ENCODE data around the gene AGTPBP1.
"Not testable (repeated sequence)": the region's sequence is repeated elsewhere in the genome, so short reads cannot be mapped to it uniquely, and the experiment has no call there.

The AGTPBP1 gene

DNA sequence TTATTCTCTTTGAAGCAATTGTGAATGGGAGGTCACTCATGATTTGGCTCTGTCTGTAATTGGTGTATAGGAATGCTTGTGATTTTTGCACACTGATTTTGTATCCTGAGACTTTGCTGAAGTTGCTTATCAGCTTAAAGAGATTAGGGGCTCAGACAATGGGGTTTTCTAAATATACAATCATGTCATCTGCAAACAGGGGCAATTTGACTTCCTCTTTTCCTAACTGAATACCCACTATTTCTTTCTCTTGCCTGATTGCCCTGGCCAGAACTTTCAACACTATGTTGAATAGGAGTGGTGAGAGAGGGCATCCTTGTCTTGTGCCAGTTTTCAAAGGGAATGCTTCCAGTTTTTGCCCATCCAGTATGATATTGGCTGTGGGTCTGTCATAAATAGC, 22.3 kb downstream of the AGTPBP1 start:
- not testable (repeated sequence) for DNase-seq

DNA sequence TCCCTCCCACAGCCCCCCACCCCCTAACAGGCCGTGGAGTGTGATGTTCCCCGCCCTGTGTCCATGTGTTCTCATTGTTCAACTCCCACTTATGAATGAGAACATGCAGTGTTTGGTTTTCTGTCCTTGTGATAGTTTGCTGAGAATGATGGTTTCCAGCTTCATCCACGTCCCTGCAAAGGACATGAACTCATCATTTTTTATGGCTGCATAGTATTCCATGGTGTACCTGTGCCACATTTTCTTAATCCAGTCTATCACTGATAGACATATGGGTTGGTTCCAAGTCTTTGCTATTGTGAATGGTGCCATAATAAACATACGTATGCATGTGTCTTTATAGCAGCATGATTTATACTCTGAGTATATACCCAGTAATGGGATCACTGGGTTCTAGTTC, 23.9 kb downstream of the AGTPBP1 start:
- not testable (repeated sequence) for DNase-seq

DNA sequence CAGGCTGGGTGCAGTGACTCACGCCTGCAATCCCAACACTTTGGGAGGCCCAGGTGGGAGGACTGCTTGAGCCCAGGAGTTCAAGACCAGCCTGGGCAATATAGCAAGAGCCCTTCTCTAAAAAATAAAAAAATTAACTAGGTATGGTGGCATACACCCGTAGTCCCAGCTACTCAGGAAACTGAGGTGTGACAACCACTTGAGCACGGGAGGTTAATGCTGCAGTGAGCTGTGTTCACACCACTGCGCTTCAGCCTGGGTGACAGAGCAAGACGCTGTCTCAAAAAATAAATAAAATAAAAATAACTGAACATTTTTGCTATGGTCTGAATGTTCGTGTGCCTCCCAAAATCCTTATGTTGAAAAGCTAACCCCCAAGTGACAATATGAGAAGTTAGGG, 24.5 kb downstream of the AGTPBP1 start:
- no peak for DNase-seq

DNA sequence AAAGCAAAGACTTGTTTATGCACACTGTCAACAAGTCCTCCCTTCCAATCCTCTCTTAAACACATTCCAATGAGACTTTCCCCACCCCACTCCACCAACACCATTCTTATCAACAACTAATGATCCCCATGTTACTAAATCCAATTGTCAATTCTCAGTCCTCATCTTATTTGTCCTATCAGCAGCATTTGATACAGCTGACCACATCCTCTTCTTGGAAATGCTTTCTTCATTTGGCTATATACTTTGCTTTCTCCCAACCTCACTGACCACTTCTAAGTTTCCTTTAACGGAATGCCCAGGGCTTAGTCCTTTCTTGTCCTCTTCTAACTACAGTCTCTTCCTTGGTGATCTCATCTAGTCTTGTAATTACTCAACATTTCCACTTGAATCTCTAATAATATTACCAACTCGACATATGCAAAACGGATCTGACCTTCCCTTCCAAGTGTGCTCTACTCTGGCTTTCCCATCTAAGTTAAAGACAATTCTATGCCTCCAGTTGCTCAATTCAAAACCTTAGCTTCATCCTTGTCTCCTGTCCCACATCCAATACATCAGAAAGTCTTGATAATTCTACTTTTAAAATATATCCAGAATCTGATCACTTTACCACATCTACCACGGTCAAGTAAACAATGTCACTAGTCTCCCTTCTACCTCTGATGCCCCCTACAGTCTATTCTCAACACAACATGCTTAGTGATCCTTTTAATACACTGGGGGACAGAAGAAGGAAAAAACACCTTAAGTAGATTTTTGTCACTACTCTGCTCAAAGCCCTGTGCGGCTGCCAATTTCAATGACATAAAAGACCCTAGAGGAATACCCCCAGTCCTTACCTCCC, 25.5 kb downstream of the AGTPBP1 start:
- DNase-seq = no peak

DNA sequence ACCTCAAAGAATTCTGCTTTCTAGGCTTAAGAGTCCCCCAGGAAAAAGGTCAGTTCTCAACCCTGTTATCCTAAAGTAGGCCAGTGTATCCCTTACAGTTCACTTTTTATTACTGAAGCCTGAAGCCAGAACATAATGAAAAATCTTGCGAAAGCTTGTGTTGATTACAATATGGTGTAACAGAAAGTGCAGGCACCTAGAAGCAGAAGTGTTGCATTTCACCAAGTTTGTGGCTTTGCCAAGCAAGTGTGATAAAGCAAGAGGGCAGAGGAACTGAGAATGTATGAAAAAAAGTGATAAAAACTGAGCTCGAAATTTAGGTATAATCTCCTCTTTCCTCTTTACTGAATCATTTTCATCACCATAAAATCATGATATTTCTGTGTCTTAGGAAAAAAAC, 26.2 kb downstream of the AGTPBP1 start:
- no peak for DNase-seq

DNA sequence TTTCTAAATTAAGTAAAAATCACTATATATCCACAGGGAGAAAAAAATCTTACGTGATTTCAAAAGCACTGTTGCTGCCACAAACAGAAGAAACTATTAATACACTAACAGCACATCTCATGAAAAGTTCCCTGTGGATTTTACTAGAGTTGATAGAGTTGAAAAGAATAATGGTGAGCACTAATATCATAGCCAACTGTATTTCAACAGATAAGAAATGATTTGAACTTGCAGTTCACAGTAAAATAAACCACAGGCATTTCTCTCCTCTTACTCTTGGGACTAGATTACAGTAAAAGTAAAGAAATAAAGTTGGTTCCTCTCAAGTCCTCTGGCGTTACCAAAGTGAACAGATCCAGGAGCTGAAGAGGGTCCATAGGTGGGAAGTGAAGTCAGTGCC, 27.9 kb downstream of the AGTPBP1 start:
- DNase-seq = no peak

DNA sequence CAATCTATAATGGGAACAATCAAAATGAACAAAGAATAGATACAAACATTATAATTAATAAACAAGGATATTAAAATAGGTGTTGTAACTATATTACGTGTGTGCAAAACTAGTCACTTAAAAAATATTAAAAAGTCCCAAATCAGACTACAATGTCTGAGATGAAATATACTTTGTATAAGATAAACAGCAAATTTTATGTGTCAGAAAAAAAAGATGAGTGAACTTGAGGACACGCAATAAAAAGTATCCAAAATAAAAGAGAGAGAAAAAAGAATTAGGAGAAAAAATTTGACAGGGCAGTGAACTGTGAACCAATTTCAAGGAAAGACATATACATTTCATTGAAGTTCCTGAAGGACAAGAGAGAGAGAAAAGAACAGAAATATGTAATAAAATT, 37.0 kb downstream of the AGTPBP1 start:
- DNase-seq = no peak

DNA sequence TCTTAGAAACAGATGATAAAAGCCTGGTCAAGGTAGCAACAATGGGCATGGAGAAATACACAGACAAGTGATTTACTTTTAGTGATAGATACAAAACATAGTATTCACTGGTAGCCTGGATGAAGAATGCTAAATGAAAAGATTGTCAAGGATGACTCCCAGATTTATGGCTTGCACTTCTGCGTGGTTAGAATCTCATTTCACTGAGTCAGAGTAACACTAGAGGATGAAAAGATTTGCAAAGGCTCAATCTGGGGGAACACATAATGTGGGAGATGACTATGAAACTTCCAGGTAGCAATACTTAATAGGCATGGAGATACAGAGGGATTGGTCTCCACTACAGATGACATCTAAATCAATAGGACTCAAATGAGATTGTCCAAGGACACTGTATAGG, 38.4 kb downstream of the AGTPBP1 start:
- no peak for DNase-seq

DNA sequence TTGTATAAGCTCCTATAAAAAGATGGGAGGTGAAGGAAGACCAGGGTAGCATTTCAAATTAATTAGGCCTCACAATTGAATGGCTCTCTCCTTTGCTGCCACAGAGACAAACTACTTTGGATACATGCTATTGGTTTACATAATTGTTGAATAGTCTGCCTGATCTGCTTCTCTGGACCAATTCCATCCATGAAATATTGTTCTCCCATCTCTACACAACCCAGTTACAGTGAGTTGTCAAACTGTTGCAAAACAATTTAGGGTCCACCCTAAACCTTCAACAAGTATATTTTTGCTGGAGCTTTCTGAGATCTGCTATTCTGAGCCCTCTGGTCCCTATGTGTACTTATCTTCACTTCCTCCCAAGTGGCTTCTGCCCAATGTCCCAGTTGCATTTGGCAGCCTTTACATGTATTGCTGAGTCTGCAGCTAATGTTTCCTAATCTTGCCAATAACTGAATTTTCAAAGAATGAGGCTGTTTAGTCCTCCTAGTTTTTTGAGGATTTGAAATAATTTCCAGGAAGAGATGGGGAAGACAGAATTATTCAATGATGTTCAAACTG, 38.9 kb downstream of the AGTPBP1 start:
- DNase-seq = no peak

DNA sequence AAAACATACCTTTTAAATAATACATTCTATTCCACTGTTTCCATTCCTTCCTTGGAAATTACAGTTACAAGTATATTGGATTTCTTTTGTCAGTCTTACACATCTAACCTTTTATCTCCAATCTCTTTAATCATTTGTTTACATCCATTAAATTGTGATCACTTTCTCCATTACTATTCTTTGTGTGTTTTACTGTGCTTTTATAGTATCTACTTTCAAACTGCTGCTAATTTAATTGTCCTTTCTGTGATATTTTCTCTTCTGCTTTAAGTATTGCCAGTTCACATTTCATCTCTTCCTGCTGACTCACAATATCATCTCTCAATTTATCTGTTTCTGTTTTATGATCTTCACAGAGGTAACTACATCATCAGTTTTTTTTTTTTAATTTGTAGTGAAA, 39.6 kb downstream of the AGTPBP1 start:
- no peak for DNase-seq

DNA sequence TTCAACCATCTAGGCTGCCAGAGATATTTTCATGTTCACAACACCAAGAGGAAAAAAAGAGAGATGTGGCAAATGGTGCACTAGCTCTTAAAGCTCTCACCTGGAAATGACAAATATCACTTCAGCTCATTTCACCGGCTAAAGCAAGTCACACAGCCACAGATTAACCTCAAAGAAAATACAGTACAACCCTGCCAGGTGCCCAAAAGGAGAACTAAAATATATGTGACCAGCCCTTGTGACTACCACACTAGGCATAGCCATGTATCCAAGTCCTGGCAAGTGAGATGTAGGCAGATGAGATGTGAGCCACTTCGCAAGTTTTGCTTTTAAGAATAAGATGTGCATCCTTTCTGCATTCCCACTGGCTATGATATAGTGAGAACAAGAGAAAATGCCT, 41.4 kb downstream of the AGTPBP1 start:
- no peak for DNase-seq

DNA sequence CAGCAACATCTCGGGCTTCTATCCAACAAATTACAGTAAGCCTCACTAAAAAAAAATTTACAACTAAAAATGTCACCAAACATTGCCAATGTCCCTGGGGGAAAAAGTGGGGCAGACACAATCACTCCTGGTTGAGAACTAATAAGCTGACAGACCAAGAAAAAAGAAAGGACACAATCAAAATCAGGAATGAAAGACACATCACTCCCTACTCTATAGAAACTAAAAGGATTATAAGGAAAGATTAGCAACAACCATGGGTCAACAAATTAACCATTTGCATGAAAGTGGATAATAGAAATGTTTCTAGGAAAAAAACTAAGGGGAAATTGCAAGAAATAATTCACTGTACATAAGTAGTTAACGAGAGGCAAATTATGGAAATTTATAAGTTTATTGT, 53.4 kb downstream of the AGTPBP1 start:
- DNase-seq = no peak

DNA sequence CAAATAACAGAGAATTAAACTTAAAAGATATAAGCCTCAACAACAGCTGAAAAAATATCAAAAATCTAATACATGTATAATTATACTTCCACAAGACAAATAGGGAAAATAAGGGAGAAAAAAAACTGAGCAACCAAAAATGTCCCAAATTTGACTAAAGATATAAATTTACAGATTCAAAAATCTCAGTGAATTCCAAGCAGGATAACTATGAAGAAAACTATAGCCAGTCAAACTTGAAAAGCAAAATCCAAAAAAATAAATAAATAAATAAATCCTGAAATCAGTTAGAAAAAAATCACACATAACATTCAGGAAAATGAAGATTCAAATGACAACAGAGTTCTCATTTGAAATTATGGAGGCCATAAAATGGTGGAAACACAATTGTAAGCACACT, 56.7 kb downstream of the AGTPBP1 start:
- DNase-seq = no peak

DNA sequence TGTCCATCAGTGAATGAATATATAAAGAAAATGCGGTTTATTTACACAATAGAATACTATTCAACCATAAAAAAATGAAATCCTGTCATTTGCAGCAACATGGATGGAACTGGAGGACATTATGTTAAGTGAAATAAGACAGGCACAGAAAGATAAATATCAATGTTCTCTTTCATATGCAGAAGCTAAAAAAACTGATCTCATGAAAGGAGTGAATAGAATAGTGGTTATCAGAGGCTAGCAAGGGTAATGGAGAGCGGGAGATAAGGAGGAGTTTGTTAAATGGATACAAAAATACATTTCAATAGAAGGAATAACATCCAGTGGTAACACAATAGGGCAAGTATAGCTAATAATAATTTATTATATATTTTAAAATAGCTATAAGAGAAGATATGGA, 65.0 kb downstream of the AGTPBP1 start:
- DNase-seq = no peak

DNA sequence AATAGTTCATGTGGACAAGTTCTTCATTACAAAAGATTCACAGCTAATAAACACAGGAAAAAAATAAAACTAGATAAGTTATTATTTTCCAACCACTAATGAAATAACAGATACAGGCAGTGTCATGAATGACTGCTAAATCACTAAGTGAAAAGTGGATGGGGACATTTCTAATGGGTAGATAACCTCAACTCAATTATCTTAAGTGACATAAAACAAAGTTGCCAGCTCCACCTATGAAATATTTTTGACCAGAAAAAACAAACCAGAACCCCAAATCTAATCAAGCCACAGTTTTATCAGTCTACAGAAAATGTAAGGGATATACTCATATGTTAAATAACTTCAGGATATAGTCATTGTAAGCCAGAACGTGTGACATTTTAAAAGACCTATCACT, 74.4 kb downstream of the AGTPBP1 start:
- DNase-seq = no peak

DNA sequence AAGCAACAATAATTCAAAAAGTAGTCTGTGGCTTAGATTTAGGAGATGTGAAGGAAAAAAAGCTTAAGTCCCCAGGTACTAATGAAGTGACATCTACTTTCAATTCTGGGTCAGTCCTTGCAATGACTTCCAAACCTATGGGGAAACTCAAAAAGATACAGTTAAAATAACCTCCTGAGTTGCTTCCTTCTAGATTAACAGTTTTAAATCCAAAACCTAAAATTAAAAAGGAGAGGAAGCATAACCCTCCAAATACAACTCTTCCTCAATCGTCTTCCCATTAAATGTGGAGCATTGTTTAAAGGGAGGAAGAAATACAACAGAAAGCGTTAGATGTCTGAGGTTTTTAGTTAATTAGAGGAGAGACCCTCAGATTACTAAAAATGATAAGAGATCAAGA, 75.7 kb downstream of the AGTPBP1 start:
- DNase-seq = no peak

DNA sequence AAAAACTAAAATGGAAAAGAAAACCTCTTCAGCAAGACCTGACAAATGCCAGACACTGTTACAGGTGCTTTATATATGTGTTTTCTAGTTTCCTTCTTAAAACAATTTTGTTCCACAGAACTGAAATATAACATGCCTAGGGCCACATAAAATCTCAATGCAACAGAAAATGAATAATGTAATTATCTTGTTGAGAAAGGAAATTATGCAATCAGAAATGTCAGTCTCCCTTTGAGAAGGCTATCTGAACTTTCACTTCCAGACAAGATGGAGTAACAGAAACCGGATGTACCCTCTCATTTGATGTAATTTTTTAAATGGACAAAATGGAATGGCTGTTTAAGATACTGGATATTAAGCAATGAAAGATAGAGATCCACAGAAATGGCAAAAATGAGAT, 79.2 kb downstream of the AGTPBP1 start:
- no peak for DNase-seq

DNA sequence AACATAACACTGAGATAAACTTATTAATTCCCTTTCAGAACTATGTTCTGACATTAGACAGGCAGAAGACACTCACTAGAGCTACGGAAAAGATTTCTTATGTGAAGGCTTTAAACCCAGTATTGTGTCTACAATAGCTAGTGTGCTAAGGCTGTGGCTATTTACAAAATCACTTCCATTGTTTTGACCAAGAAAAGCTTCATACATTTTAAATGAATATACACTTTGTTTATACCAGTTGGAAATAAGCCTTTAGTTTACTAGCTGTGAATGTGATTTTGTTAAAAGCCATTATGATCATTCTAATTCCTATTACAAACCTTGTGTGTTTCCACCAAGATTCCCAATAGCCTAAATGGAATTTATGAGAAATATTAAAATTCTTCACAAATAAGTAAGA, 83.0 kb downstream of the AGTPBP1 start:
- DNase-seq = no peak

DNA sequence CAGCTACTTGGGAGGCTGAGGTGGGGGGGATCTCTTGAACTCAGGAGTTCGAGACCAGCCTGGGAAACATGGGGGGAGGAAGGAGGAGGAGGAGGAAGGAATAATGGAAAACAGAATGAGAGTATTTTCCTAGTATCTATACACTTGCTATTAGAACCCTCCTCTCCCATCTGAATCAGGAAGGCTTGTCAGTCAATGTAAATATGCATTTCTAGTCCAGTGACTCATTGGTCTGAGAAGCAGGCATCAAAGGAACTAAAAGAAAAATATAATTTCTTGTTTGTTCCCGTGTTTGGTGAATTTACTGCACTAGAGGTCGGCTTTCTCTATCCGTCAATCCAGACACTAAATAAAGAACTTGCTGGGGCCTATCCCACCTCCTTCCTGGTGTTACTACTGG, 88.6 kb downstream of the AGTPBP1 start:
- no peak for DNase-seq

DNA sequence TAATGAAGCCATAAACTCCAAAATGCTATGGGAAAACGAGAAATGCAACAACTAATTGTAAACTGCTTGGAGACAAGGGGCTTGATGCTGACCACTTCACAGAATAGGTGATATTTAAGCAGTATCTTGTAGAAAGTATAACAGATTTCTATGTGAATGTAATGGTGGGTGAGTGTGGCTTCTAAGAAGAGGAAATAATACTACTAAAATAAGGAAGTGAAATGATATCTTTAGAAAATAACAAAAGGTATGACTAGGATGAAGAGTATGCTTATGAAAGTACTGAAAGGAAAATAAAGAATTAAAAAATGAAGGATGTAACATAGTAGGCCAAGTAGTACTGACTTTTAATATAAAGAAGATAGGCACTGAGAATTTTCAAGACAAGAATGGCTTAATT, 94.2 kb downstream of the AGTPBP1 start:
- no peak for DNase-seq

DNA sequence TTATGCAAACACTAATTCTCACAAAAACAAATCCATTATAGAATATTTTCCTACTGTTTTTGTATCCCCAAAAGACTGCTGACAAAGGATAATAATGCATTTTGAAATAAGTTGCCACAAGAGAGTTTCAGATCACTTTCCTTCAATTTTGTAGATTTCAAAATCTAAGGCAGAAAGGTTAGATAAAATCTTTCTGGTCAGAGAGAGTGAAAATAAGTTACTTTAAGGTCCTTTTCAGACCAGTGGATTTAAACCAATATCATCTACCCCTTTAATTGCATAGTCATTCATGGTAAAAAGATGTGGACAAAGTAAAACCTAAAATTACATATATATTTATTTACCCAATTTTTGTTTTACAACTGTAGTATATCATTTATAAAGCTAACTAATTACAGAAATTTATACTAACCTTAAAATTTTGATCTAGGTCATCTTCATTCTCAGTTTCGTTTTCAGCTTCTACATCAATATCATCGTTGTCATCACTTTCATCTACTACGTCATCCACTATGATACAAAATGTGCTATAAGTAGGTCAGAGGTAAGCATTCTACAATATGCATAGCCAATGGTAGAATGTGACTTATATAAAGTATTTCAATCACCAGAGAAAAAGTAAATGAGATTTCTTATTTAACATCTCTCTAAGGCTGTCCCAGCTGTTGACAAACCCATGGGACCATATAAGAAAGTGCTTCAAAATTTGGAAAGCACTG, 95.7 kb downstream of the AGTPBP1 start:
- DNase-seq = no peak

DNA sequence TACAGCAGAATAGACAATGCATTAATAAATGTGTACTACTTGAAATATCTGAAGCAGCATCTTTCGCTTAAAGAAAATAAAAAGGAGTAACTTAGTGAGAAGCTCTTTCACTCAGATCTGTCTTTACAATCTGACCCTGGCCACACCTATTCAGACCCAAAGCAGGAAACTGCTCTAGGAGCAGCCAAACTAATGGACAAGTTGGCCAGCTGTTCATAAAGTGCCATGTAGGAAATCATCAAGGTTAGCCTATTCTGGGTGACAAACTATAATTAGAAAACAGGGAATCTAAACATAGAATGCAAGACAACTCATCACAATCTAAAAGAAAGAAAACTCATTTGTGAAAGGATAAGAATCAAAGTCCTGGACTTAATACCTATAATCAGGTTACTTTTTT, 101.3 kb downstream of the AGTPBP1 start:
- DNase-seq = peak; percentile 39

DNA sequence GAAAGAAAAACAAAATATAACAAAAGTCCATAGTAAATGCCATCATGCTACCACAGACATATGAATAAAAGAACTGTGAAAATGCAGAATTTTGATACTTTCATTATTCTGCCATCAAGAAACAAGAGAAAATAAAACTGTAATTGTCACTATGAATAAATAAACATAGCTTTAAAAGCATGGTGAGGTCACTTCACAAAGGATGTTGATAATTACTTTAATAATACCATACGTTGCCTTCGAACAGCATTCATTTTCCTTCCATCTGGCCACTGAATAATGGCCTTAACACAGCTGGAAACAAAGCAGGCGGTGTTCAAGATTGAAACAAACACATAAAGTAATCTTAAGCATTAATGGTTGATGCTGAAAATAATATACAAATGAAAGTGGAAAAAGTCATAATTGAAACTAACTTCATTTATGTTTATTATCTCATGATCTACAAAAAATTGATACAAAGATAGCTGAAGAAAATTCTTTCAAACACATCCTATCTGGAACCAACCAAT, 102.0 kb downstream of the AGTPBP1 start:
- DNase-seq = peak; percentile 69

DNA sequence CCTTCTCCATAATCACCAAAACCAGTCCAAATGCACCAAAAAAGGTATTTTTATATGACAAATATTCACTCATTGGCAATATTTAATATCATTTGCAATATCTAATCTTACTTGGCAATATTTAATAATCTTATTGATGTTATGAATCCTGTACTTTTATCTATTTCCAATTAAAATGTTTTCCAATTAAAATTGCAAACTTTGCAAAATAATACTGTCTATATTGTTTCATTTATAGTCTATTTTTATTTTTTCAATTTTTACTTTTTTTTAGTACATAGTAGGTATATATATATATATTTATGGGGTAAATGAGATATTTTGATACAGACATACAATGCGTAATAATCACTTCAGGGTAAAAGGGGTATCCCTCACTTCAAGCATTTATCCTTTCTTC, 109.9 kb downstream of the AGTPBP1 start:
- no peak for DNase-seq
